Measurements from ENCODE around the gene ZNF423. TPM values are rescaled to one million over a fixed set of nuclear protein-coding genes. Genes with fewer than 3 reads are reported as not detected.

ZNF423 gene
- total and polyA plus RNA-seq, 7 donors: 0.69 to 19.7 (median 3.6) TPM

DNA sequence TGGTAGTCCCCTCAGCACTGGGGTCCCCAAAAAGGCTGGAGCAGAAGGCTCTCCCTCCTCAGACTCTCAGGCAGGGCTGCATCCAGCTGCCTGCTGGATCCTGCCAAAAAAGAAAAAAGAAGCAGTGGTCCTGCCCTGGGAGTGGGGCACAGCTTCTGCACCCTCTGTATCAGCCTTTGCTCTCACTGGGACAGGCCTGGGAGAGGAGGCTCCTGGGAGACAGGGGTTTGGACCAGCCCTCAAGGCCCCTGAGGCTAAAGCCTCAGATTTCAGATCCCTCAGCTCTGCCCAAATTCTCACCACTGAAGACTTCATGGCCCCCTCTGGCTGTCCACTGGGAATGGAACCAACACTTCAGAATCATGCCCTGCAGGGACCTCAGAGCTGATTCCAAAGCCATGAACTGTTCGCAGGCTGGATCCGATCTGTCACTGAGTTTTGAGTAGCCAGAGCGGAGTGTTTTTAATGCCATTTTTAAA lies 385.4 kb downstream of the ZNF423 start:
- 86 to 88% methylated on average over 3 of the region's 3 CpGs for WGBS, 2 donors
- intact Hi-C loops (cut with DNase I): no loop called here
- peak; percentile 25 for DNase-seq
- Histone ChIP-seq H3K27ac (no peak overlapping the region), H3K4me3 (no peak overlapping the region), H3K9me3 (no peaks in the 10 kb centered on the region), H3K36me3 (no peaks in the 10 kb centered on the region), H3K4me1 (no peaks in the 10 kb centered on the region), H3K27me3 (peaks cover 0 to 8% (median 0%) of the 10 kb centered on the region in 3 donors)
- TF ChIP-seq, protein P1, sequence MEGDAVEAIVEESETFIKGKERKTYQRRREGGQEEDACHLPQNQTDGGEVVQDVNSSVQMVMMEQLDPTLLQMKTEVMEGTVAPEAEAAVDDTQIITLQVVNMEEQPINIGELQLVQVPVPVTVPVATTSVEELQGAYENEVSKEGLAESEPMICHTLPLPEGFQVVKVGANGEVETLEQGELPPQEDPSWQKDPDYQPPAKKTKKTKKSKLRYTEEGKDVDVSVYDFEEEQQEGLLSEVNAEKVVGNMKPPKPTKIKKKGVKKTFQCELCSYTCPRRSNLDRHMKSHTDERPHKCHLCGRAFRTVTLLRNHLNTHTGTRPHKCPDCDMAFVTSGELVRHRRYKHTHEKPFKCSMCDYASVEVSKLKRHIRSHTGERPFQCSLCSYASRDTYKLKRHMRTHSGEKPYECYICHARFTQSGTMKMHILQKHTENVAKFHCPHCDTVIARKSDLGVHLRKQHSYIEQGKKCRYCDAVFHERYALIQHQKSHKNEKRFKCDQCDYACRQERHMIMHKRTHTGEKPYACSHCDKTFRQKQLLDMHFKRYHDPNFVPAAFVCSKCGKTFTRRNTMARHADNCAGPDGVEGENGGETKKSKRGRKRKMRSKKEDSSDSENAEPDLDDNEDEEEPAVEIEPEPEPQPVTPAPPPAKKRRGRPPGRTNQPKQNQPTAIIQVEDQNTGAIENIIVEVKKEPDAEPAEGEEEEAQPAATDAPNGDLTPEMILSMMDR (IDR thresholded peaks at IDR 0.05): no peak
- TF ChIP-seq POLR2A (IDR thresholded peaks at IDR 0.05) (no peak), EP300 (IDR thresholded peaks at IDR 0.05) (no peak), POLR2AphosphoS5 (IDR thresholded peaks at IDR 0.05) (no peak)

DNA sequence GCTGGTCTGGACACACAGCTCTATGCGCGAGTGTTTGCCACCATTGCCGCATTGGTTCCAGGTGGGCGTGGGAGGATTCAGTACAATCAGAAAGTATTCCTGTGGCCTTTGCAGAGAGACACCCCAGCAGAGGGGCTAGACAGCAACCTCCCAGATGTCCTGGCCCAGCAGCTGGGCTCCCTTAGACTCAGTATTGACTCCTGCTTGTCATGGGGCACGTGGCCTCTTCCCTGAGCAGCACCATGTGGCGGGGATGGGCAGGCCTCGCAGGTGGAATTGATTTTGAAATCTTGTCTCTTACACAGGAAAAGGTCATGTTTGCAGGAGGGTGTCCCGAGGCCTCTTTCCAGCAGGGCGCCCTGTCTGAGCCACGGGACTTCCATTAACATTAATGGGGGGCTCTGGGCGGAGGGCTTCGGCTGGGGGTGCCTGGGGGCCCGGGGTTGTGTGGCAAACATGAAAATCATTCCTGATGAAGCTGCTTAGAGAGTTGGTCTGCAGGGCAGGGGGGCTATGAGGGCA lies 385.9 kb downstream of the ZNF423 start:
- TF ChIP-seq POLR2A (IDR thresholded peaks at IDR 0.05) (no peak), POLR2AphosphoS5 (IDR thresholded peaks at IDR 0.05) (no peak), EP300 (IDR thresholded peaks at IDR 0.05) (no peak)
- TF ChIP-seq, protein P1 (IDR thresholded peaks at IDR 0.05): no peak
- Histone ChIP-seq H3K36me3 (no peaks in the 10 kb centered on the region), H3K4me1 (no peaks in the 10 kb centered on the region), H3K4me3 (no peak overlapping the region), H3K27ac (no peak overlapping the region), H3K27me3 (peaks cover 0 to 13% (median 3%) of the 10 kb centered on the region in 3 donors), H3K9me3 (no peaks in the 10 kb centered on the region)
- intact Hi-C loops (cut with DNase I): no loop called here
- 77 to 87% methylated on average over 13 of the region's 13 CpGs for WGBS, 2 donors
- peak; percentile 46 for DNase-seq

DNA sequence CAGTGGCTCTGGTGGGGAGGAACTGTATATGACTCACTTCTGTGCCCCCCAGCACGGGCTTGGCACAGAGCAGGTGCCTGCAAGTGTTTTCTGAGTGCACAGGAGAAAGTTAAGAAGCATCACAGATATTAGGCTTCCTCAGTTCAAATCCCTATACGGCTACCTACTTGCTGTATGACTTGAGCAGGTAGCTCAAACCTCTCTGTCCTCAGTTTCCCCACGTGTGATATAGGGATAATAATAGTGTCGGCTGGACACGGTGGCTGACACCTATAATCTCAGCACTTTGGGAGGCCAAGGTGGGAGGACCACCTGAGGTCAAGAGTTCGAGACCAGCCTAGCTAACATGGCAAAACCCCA lies 386.6 kb downstream of the ZNF423 start:
- TF ChIP-seq EP300 (IDR thresholded peaks at IDR 0.05) (no peak), POLR2A (IDR thresholded peaks at IDR 0.05) (no peak), POLR2AphosphoS5 (IDR thresholded peaks at IDR 0.05) (no peak)
- TF ChIP-seq, protein P1 (IDR thresholded peaks at IDR 0.05): no peak
- H3K4me3 ChIP-seq: no peak overlapping the region
- WGBS, 2 donors: 86 to 87% methylated on average over 6 of the region's 6 CpGs
- no peak overlapping the region for H3K27ac ChIP-seq
- H3K36me3 ChIP-seq: no peaks in the 10 kb centered on the region
- DNase-seq: peak; percentile 12
- H3K27me3 ChIP-seq: peaks cover 0 to 20% (median 8%) of the 10 kb centered on the region in 3 donors
- no peaks in the 10 kb centered on the region for H3K4me1 ChIP-seq
- no peaks in the 10 kb centered on the region for H3K9me3 ChIP-seq
- intact Hi-C loops (cut with DNase I): no loop called here

DNA sequence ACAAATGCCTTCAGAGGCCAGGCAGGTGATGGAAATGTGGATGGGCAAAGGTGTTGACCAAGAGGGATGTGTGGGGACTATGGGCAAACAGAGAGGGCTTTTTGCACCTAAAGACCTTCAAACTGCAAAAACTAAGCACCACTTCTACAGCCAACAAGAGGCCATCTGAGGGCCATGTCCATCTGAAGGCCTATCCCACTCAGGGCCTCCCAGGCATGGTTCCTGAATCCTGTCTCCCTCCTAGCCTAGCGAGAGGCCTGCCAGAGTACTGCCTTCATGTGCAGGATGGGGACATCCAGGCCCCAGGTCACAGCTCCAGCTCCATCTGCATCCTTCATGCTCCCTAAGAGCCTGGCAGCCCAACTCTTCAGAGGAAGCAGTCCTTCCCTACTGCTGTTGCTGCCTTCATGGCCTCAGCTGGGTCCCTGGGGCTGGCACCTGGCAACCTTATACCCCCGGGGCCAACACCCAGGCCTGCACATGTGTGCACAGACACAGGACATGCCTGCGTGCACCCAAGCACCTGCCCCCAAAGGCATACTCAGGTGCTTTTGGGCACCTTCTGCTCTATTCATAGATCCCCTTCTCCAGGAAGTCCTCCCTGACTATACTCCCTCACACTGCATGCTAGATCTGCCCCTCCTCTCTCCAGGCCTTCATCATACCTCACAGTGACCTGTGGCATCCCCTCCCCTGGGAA lies 387.2 kb downstream of the ZNF423 start:
- Histone ChIP-seq H3K9me3 (no peaks in the 10 kb centered on the region), H3K27ac (no peak overlapping the region), H3K4me3 (no peak overlapping the region), H3K4me1 (no peaks in the 10 kb centered on the region), H3K36me3 (no peaks in the 10 kb centered on the region), H3K27me3 (peaks cover 0 to 24% (median 8%) of the 10 kb centered on the region in 3 donors)
- intact Hi-C loops (cut with DNase I): no loop called here
- TF ChIP-seq POLR2A (IDR thresholded peaks at IDR 0.05) (no peak), POLR2AphosphoS5 (IDR thresholded peaks at IDR 0.05) (no peak), EP300 (IDR thresholded peaks at IDR 0.05) (no peak)
- TF ChIP-seq, protein P1 (IDR thresholded peaks at IDR 0.05): no peak
- 77 to 89% methylated on average over 3 of the region's 3 CpGs for WGBS, 2 donors
- peak; percentile 21 for DNase-seq
